Activated T-cell treated with anti-CD3 and anti-CD28 coated beads for 1 hour (primary cell): Measurements from ENCODE around the gene GALNT2.
A peak's percentile ranks its signal among the peaks of the same experiment; 100 is the strongest.

Experiments used
- DNase-seq: peaks from one replicate; pipeline ENCODE4 v3.0.0-alpha.2; 2020; ENCODE audit warnings: low read depth

GALNT2 gene

DNA sequence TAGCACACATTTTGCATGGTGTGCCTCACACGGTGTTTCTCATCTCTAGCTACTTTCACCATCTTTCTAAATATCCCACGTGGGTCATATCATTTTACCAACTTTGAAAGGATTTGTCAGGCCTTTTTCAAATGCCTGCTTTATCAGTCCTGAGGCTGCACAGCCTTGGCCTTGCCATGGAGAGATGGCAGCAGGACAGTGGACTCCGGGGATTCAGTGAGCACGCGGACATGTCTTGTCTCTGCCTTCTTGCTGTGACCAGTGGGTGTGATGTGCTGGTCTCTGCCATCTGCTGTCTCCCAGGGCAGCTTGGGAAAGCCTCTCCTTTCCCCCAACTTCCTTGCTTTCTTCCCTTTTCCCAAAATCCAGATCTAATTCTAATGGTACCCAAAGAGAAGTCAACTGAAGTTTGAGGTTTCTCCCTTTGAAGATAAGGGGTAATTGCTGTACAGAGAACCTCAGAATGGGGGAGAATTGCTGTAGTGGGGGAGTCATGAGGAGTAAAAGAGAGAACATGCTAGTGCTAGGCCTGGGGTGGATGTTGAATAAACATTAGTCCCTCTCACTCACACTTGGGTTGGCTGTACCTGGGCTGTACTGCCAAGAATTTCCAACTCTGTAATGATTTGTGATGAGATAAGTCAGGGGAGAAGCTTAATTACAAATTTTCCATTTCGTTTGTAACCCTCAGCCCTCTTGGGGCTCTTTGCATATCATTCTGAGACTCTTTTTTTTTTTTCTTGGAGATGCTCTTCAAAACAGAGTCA, 99.5 kb downstream of the GALNT2 start:
- DNase-seq = no peak

DNA sequence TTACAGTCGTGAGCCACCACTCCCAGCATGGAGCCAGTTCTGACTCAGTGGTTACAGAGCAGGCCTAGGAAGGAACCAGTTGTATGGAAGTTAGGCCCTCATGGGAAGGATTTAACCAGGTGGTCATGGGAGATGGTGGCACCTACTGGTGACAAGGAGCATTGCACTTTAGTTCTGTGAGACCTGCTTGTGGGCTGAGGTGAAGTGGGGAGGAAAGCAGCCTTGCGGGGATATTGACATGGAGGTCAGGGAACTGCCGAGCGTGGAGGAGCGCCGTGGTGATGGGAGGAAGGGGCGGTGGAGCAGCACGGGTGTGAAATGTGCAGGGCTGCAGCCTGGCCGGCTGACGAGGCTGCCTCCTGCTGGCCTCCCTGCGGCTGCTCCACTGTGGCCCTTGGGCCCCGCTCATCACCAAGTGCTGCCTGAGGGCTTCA, 100.4 kb downstream of the GALNT2 start:
- peak; percentile 6 for DNase-seq

DNA sequence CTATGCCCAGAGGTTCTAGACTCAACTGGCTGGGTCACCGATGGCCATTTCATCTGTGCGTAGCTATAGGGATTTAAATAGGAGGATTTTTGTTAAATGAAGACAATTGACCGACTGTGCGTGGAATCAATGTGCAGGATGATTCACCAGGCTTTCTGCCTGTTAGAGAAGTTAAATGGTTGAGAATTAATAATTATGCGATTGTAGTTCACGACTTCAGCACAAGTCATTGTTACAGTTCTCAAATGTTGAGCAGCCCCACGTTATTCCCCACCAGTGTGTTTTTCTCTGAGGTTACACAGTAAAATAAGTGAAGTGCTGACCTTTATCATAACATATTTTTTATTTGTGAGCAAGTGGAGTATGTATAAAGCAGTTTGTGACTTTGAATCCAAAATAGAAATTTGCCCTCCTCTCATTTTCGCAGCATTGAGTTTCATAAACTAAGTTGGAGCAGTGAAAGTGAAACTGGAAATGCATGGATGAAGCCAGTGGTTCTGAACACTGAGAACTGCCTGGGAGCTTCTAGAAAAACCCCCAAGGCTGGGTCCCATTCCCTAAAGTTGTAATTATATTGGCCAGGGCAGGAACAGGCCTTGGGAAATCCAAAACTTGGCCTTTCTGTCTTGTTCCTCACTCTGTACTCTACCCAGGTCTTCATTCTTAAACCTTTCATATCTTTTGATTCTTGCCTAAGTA, 102.6 kb downstream of the GALNT2 start:
- no peak for DNase-seq

DNA sequence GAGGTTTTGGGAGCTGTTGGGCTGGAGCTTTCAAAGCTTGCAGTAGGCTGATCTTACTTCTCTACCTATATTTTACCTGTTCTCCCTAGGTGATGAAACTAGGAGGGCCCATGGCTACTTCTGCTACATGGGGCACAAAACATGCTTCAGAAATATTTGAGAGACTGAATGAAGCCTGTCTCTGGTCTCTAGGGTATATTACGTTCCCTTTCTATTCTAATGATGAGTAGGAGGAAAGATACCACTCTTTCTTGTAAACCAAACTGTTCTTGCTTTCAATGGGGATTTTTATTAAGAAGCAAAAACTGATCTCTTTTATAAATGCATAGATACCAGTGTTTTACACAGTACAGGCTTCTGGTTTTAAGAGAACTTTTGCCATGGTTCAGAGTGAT, 103.1 kb downstream of the GALNT2 start:
- no peak for DNase-seq

DNA sequence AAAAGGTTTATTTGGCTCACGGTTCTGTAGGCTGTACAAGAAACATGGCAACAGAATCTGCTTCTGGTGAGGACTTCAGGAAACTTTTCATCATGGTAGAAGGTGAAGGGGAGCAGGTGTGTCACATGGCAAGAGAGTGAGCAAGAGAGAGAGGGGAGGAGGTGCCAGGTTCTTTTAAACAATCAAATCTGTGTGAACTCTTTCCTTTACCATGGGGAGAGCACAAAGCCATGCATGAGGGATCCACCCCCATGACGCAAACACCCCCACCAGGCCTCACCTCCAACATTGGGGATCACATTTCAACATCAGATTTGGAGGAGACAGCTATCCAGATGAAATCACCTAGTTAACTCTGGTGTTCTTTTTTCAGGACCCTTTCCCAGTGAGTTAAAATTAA, 103.6 kb downstream of the GALNT2 start:
- DNase-seq = no peak

DNA sequence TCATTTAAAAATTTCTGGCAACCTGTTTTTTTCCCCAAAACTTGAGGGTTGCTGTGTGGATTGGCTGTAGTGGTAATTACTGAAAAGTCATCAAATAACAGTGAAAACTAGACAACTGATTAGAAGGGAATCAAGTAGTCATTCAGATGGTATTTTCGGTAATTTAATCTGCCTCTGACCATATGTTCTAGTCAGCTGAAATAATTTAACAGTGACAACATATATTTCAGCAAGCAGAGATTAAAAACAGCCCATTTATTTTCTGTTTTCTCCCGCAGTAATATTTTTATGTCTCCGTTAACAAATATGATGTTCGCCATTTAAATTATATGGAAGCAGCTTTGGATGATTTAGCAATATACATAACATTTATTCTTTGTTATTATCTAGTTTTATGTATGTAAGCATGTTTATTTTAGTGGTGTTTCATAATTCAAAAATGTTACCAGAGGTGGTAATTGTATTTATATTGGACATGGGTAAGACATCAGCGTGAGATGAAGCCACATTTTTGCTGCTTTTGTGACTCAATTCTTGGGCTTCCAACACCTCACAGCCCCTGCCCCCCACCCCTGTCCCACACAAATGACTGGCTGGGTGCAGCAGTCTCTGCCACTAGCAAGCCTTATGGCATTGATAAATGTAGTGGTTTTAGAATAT, 104.4 kb downstream of the GALNT2 start:
- DNase-seq = no peak

DNA sequence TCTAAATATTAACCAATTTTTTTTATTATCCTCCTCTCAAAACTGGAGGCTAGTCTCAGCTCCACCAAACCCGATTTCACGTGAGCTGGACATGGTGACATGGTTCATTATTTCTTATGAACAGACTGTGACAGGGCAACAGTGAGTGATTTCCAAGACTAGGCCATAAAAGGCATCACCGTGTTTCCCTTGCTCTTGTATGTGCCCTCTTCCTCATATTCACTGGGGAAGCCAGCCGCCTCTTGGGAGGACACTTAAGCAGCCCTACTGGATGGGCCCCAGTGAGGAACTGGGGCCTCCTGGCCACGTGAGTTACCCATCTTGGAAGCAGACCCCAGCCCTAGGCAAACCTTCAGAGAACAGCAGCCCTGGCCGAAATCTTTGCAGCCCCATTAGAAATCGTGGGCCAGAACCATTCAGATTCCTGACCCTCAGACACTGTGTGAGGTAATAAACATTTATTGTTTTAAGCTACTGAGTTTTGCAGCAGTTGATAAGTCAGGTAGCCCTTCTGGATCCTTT, 105.0 kb downstream of the GALNT2 start:
- DNase-seq = no peak

DNA sequence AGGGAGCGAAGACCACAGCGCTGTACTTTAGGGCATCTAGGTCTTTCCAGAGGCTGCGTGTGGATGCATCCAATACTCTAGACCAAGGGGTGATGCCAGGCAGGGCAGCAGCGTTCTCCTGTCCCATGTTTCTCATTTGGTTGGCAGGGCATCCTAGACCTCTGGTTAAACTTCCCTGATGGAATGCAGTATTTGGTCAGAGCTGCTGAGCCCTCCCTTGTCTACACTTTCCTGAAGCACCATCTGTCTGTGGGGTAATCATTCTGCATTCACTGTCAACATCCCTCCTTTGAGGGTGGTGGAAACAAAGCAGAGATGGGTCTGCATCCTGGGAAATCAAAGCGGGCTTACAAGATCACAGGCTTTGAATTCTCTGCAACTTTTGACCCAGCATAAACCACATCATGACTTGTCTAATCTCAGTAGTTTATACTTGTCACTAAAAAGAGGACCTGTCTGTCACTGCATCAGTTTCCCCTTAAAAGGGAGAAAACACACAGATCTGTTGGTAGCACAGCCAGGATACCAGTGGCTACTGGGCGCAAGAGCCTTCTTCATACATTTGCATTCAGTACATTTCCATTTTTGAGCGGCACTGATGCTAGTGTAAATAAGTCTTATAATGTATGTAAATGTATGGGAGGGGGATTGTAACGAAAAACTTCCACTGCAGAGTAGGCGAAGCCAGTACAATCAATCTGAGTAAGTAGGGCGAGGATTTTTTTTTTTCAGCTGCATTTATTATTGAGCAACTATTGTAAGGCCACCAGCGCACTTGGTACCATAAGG, 106.3 kb downstream of the GALNT2 start:
- DNase-seq = no peak

DNA sequence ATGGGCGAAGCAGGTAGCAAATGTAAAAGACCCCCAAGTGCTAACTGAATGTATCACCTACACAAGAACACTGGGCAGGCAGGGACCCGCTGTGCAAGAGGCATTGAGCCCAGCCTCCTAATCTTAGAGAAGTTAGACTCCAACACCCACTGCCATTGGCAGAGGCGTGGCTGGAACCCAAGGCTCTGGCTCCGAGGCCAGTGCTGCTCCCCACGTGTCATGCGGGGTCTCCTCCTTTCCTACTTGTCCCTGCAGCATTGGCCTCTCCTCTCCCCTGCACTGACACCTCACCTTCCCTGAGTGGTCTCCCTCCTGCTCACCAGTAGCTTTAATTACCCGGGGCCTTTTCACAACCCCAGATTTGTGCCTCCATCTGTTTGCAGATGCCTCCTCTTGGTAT, 107.0 kb downstream of the GALNT2 start:
- DNase-seq = no peak

DNA sequence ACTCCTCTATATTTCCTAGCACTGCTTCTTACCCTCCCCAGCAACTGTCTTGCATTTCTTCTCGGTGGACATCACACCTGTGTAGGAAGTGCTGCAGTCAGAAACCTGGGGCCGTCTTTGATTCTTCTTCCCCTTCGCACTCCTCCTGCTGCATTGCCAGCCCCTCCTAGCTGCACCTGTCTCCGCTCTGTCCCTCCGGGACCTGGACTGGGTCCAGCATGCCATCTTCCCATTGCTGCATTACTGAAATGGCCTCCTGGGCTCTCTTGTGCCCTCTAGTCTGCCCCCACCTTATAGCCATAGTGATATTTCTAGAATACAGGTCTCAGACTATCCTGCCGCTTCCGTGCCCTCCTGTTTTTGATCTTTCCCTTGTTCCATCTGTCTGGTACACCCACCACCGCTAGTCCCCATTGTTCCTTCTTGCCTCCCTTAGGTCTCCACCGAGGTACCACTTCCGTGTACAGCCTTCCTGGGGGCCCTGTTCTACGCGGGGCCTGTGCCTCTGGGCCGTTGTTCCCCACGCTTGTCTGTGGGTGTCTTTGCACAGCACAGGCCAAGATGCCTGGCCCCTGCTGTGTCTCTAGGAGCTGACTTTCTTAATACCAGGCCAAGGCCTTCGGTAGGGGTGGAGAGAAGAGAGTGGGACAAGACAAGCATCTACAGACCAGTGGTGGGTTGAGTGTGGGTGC, 107.6 kb downstream of the GALNT2 start:
- DNase-seq = no peak

DNA sequence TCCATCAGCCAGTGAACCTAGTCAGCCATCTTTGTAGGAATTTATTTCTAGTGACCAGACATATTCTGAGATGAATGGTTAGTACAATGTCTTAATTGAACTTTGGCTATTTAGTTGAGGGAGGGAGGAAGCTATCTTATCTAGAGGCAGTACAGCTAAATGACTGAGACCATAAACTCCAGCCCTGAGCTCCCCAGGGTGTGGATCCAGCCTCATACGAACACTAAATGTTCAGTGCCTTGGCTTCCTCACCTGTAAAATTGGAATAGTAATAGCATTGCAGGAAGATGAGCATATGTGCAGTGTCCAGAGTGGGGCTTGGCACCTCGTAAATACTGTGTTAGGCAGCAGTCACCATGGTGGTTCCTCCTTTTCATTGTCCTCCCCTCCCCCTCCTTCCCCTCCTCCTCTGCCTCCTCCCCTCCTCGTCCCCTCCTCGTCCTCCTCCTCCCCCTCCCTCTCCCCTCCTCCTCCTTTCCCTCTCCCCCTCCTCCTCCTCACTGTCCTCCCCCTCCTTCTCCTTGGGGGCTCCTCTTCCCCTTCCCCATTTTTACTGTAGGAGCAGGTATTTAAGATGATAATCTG, 108.2 kb downstream of the GALNT2 start:
- no peak for DNase-seq

DNA sequence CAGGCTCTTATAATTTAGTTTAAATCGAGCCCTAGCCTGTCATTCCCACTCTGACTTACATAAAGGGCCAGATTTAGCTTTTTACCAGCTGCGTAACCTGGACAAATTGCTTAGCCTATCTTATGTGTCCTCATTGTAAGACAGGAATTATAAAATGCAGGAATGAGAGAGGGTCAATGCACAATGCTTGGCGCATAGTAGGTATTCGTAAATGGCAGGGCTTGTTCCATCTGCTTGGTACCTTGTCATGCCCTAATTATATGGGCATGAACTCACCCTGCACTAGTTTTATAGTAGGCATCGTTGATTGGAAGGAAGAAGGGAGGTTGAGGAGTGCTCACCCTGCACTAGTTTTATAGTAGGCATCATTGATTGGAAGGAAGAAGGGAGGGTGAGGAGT, 108.8 kb downstream of the GALNT2 start:
- DNase-seq = no peak

DNA sequence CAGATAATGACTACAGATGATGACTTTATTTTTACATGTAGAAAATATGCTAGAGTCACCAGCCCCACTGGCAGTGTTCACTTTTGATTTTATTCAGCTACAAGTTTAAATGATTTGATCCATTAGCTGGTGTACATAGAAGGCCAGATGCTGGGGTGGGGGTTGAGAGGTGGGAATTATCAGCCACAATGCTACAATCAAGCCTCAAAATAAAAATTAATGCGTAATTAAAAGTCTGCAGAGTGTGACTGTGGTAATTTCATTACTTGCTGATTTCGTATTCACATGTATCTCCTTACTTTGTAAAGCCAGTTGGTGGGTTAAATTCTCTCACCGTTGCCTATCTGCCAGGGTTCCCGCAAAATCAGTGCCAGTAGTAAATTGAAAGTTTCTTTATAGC, 109.3 kb downstream of the GALNT2 start:
- no peak for DNase-seq

DNA sequence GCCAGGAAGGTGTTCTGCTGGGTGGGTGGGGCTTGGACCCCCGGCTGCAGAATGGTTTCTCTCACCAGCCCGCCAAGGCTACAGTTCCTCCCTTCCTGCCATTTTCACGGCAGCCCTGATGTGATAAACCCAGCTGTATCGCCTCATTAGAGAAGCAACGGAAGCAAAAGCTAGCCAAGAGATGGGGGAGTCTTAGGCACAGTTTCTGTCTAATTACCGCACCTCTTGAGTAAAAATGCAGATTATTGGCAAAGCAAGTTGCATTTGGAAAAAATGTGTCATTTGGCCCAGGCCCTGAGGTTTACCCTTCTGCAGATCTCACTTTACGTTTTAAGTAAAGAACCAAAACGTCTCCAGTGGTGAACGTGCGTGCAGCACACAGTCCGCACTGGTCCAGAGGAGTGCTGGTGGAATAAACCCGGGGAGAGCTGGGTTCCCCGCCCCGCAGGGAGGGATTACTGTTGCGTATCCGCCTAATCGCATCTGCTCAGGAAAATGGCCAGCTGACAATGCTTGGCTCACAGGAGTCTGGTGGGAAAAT, 109.9 kb downstream of the GALNT2 start:
- no peak for DNase-seq

DNA sequence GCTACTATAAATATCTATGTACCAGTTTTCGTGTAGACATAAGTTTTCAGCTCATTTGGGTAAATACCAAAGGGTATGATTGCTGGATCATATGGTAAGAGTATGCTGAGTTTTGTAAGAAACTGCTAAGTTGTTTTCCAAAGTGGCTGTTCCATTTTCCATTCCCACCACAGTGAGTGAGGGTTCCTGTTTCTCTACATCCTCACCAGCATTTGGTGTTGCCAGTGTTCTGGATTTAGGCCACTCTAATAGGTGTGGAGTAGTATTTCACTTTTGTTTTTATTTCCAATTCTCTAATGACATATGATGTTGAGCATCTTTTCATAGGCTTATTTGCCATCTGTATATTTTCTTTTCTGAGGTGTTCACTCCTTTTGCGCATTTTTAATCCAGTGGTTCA, 112.2 kb downstream of the GALNT2 start:
- DNase-seq = no peak

DNA sequence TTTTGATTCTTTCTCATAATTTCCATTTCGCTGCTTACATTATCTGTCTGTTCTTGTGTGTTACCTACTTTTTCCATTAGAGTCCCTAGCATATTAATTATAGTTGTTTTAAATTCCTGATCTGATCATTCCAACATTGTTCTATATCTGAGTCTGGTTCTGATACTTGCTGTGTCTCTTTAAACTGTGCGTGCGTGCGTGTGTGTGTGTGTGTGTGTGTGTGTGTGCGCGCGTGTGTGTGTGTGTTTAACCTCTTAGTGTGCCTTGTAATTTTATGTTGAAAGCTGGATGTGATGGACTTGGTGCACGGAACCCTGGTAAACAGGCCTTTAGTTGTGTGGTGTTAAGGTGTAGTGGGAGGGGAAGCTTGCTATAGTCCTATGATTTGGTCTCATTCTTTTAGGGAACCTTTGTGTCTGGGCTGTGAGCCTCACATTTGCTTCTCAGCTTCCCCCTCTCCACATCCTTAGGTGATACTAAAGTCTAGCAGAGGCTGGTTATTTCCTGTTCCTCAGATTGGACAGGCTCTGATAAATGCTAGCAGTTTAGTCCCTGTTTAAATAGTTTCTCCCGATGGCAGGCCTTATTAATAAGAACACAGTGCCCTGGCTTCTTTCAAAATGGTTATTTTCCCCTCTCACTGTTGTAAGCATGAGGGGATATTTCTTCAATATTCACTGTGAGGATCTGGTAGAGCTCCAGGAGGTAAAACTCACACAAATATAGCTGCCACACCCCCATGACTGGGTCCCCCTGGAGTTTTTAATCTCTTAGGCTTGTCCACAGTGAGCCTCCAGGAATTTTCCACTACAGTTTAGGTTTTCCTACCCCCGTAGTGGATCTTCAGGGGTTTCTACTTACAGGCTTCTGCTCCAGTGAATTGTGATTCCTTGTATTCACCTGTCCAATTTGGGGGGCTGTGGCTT, 118.3 kb downstream of the GALNT2 start:
- no peak for DNase-seq

DNA sequence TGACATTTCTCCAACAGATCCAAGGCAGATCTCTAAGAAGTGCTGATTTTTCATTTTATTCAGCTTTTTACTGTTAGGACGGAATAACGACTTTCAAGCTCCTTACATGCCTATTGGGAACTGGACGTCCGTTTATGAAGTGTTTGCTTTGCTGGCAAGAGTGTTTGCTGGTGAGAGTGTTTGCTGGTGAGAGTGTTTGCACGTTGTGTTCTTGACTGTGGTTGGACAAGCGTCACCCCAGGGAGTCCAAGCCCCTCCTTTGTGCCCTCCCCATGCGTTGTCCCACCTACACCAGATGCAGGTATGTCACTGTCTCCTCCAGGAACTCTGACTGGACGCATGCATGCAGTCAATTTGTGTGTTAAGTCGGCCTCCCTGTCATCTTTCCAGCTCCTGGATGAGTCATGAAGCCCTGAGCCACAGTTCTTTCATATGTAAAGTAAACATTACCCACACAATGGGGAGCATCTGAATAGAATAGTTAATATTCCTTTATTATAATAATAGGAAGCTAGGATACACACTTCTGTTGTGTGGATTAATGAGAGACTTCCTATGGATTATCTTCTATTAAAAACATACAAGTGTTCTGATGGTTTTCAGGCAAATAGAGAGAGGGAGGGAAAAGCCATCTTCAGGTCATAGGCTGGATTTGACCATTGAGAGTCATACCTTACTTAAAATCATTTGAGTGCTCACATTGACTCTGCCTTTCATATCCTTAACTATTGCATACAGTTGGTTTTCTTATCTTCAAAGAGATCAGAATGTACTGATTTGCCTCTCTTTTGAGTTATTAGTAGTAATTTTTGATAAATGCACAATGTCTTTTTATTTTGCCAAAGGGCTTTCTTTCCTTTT, 119.2 kb downstream of the GALNT2 start:
- no peak for DNase-seq

DNA sequence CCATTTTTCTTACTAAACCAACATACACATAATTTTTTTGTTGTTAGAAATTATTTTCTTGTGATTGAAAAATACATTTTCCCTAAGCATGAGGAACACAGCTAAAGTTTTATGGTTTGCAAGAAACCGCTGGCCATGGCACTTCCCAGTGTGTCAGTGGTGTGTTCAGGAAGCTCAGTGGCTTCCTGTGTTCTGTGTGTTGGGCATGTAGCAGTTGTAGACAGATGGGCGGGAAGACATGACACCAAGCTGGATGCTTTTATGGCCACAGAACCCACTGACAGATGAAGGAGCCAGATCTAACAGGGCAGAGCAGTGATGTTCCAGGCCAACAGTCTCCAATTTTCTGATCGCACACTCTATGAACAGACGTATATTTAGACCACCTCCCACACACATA, 119.8 kb downstream of the GALNT2 start:
- DNase-seq = no peak

DNA sequence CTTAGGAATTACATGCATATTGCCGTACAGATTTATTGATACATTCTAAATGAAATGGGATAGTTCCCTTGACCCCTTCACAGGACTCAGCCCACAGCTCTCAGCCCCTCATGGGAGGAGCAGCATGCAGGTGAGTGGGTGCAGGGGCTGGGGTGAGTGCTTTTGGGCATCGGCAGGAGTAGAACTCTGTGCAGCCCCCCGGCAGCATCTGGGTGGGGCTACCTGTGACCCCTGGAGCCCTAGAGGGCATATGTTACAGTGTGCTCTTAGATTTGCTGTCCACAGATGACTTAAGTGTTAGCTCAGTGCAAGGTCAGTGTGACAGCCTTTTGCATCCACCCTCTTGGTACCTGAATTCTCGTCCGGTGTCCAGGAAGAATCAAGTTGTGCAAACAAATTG, 120.3 kb downstream of the GALNT2 start:
- DNase-seq = no peak
